HG02981 (cell line): ENCODE results near the gene ATG16L1.

ENCODE experiments used
- ATAC-seq: cut with Tn5 transposase; IDR thresholded peaks from one replicate; pipeline ENCODE4 v1.9.1; 2021; ENCODE audit warnings: mild to moderate bottlenecking, moderate library complexity; ENCODE audit not compliant: unreplicated experiment

ATG16L1 gene

GRCh38 chr2:233251306-233252116 lies at the start of gene ATG16L1:
TSS of gene ATG16L1 (plus strand) at chr2:233251673. CDS start at chr2:233251828, 155 bp downstream.
- peak; percentile 96 for ATAC-seq

GRCh38 chr2:233202531-233202944 lies 48.9 kb upstream of the ATG16L1 start:
- ATAC-seq: peak; percentile 44

GRCh38 chr2:233203060-233203459 lies 48.4 kb upstream of the ATG16L1 start:
- ATAC-seq: no peak

GRCh38 chr2:233204286-233204936 lies 47.1 kb upstream of the ATG16L1 start:
- no peak for ATAC-seq

GRCh38 chr2:233208382-233209116 lies 42.9 kb upstream of the ATG16L1 start:
- no peak for ATAC-seq

- no peak for ATAC-seq
Observed at GRCh38 chr2:233209117-233209532, 42.3 kb upstream of the ATG16L1 start.

- ATAC-seq: no peak
Observed at GRCh38 chr2:233209533-233210171, 41.8 kb upstream of the ATG16L1 start.

- ATAC-seq: no peak
Observed at GRCh38 chr2:233210281-233210680, 41.2 kb upstream of the ATG16L1 start.

- ATAC-seq: no peak
Observed at GRCh38 chr2:233210843-233211547, 40.5 kb upstream of the ATG16L1 start.

GRCh38 chr2:233211548-233211895 lies 40.0 kb upstream of the ATG16L1 start:
- ATAC-seq: no peak

GRCh38 chr2:233213011-233213410 lies 38.5 kb upstream of the ATG16L1 start:
- ATAC-seq: no peak

- no peak for ATAC-seq
Observed at GRCh38 chr2:233213975-233214374, 37.5 kb upstream of the ATG16L1 start.

- no peak for ATAC-seq
Observed at GRCh38 chr2:233217892-233218377, 33.5 kb upstream of the ATG16L1 start.

GRCh38 chr2:233218836-233219235 lies 32.6 kb upstream of the ATG16L1 start:
- ATAC-seq: no peak

- ATAC-seq: no peak
Observed at GRCh38 chr2:233219848-233220247, 31.6 kb upstream of the ATG16L1 start.

- no peak for ATAC-seq
Observed at GRCh38 chr2:233221378-233222063, 30.0 kb upstream of the ATG16L1 start.

GRCh38 chr2:233223059-233223894 lies 28.2 kb upstream of the ATG16L1 start:
- ATAC-seq: peak; percentile 72

- ATAC-seq: no peak
Observed at GRCh38 chr2:233225230-233226068, 26.0 kb upstream of the ATG16L1 start.
